Measurements from ENCODE around the gene ERC2.

The ERC2 gene

DNA sequence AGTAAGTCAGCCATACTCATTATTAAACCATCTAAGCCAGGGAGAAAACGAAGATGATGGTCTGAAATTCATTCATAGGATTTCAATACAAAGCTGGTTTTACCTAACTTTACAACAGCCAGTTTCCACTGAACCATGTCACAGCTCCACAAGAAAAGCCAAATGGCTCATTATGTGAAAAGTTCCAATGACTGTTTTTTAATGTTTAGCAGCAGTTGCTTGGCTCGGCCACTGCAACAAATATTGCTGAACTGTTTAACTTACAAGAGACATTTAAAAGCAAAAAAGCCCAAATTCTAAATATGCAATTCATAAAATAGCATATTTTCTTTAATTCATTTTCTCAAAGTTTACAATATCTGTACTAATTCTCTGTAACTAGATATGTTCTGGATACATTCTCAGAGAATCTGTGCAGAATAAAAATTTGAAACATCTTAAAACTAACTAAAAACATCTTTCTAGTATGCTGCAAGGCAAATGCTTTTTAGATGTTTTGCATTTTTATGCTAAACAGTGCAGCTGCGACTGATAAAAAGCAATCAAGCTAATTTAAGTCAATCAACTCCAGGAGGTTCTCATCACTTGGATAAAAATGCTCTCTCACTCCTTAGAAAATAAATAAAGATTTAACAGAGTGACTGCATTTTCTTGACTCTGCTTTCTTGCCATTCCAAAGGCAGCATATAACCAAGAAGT lies 356.5 kb downstream of the ERC2 start:
- Histone ChIP-seq H3K27ac (no peak overlapping the region), H3K9ac (no peak overlapping the region), H3K4me3 (ENCODE audit: low read depth, low read length) (no peak overlapping the region), H3K36me3 (ENCODE audit: control insufficient read depth, insufficient read depth, low read length) (no peaks in the 10 kb centered on the region), H3K27me3 (ENCODE audit: control insufficient read depth, insufficient read depth, low read length) (no peaks in the 10 kb centered on the region), H2AFZ (peak overlapping the region; percentile 61), H3K4me1 (no peaks in the 10 kb centered on the region), H3K9me3 (ENCODE audit: control insufficient read depth, low read length) (no peaks in the 10 kb centered on the region), H3K4me2 (ENCODE audit: low read length) (no peak overlapping the region), H3K79me2 (no peaks in the 10 kb centered on the region)
- TF ChIP-seq, protein P1, sequence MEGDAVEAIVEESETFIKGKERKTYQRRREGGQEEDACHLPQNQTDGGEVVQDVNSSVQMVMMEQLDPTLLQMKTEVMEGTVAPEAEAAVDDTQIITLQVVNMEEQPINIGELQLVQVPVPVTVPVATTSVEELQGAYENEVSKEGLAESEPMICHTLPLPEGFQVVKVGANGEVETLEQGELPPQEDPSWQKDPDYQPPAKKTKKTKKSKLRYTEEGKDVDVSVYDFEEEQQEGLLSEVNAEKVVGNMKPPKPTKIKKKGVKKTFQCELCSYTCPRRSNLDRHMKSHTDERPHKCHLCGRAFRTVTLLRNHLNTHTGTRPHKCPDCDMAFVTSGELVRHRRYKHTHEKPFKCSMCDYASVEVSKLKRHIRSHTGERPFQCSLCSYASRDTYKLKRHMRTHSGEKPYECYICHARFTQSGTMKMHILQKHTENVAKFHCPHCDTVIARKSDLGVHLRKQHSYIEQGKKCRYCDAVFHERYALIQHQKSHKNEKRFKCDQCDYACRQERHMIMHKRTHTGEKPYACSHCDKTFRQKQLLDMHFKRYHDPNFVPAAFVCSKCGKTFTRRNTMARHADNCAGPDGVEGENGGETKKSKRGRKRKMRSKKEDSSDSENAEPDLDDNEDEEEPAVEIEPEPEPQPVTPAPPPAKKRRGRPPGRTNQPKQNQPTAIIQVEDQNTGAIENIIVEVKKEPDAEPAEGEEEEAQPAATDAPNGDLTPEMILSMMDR (IDR thresholded peaks at IDR 0.05), result no peak

- Histone ChIP-seq H3K36me3 (ENCODE audit: control insufficient read depth, insufficient read depth, low read length) (no peaks in the 10 kb centered on the region), H3K27me3 (ENCODE audit: control insufficient read depth, insufficient read depth, low read length) (no peaks in the 10 kb centered on the region), H3K9me3 (ENCODE audit: control insufficient read depth, low read length) (no peaks in the 10 kb centered on the region), H2AFZ (peak overlapping the region; percentile 61), H3K4me3 (ENCODE audit: low read depth, low read length) (no peak overlapping the region), H3K79me2 (no peaks in the 10 kb centered on the region), H3K27ac (no peak overlapping the region), H3K9ac (no peak overlapping the region), H3K4me2 (ENCODE audit: low read length) (no peak overlapping the region), H3K4me1 (no peaks in the 10 kb centered on the region)
- TF ChIP-seq, protein P1 (IDR thresholded peaks at IDR 0.05), result no peak
Measured at GRCh38 chr3:56110886-56111285, 357.4 kb downstream of the ERC2 start.

GRCh38 chr3:56107157-56107556 lies 361.1 kb downstream of the ERC2 start:
- Histone ChIP-seq H3K79me2 (no peaks in the 10 kb centered on the region), H3K4me1 (no peaks in the 10 kb centered on the region), H2AFZ (no peak overlapping the region), H3K4me2 (ENCODE audit: low read length) (no peak overlapping the region), H3K27me3 (ENCODE audit: control insufficient read depth, insufficient read depth, low read length) (no peaks in the 10 kb centered on the region), H3K4me3 (ENCODE audit: low read depth, low read length) (no peak overlapping the region), H3K9me3 (ENCODE audit: control insufficient read depth, low read length) (no peaks in the 10 kb centered on the region), H3K9ac (no peak overlapping the region), H3K27ac (no peak overlapping the region), H3K36me3 (ENCODE audit: control insufficient read depth, insufficient read depth, low read length) (no peaks in the 10 kb centered on the region)
- TF ChIP-seq, protein P1 (IDR thresholded peaks at IDR 0.05), result no peak

DNA sequence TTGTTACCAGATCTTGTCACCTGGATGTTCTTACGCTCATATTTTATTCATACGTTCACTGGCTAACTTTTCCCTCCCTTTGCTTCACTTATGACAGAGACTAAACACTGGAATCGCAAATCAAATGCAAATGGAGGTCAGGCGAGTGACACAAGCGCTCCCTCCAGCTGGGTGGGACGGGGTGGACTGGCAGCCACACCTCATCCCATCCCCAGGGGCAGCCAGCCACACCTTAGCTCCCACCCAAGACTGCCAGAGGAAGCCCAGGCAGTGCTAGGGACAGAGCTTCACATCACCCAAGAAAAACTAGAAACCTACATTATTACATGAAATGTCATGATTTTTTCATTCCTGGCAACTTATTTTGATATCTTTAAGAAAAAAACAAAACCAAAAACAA lies 366.2 kb downstream of the ERC2 start:
- no peaks in the 10 kb centered on the region for H3K4me1 ChIP-seq
- H3K27me3 ChIP-seq (ENCODE audit: control insufficient read depth, insufficient read depth, low read length), result no peaks in the 10 kb centered on the region
- no peak overlapping the region for H3K9ac ChIP-seq
- no peak overlapping the region for H3K4me2 ChIP-seq (ENCODE audit: low read length)
- no peaks in the 10 kb centered on the region for H3K79me2 ChIP-seq
- no peaks in the 10 kb centered on the region for H3K9me3 ChIP-seq (ENCODE audit: control insufficient read depth, low read length)
- no peak overlapping the region for H2AFZ ChIP-seq
- no peak overlapping the region for H3K4me3 ChIP-seq (ENCODE audit: low read depth, low read length)
- TF ChIP-seq, protein P1 (IDR thresholded peaks at IDR 0.05), result no peak
- H3K27ac ChIP-seq, result no peak overlapping the region
- no peaks in the 10 kb centered on the region for H3K36me3 ChIP-seq (ENCODE audit: control insufficient read depth, insufficient read depth, low read length)

- TF ChIP-seq, protein P1 (IDR thresholded peaks at IDR 0.05), result no peak
- H3K27ac ChIP-seq, result no peak overlapping the region
- H2AFZ ChIP-seq, result no peak overlapping the region
Measured at GRCh38 chr3:56101576-56101975, 366.7 kb downstream of the ERC2 start.

More at GRCh38 chr3:56101576-56101975, 366.7 kb downstream of the ERC2 start:
- Histone ChIP-seq H3K4me2 (ENCODE audit: low read length) (no peak overlapping the region), H3K9ac (no peak overlapping the region), H3K4me1 (no peaks in the 10 kb centered on the region), H3K79me2 (no peaks in the 10 kb centered on the region), H3K9me3 (ENCODE audit: control insufficient read depth, low read length) (no peaks in the 10 kb centered on the region), H3K27me3 (ENCODE audit: control insufficient read depth, insufficient read depth, low read length) (no peaks in the 10 kb centered on the region), H3K36me3 (ENCODE audit: control insufficient read depth, insufficient read depth, low read length) (no peaks in the 10 kb centered on the region), H3K4me3 (ENCODE audit: low read depth, low read length) (no peak overlapping the region)
